ENCODE measurements around the gene OTUD5. TPM values are rescaled to one million over a fixed set of nuclear protein-coding genes. Genes with fewer than 3 reads are reported as not detected.
A peak's percentile ranks its signal among the peaks of the same experiment; 100 is the strongest.

OTUD5 gene
- polyA plus RNA-seq, 2 of the 4 experiments (the other 2 are of a cell fraction) = 45.9 to 57.7 TPM

- TF ChIP-seq CBX2 (IDR thresholded peaks at IDR 0.05; ENCODE audit: borderline replicate concordance, low read depth) = no peak
- TF ChIP-seq EP300 (IDR thresholded peaks at IDR 0.05) = no peak
- TF ChIP-seq PHF8 (IDR thresholded peaks at IDR 0.05; ENCODE audit: borderline replicate concordance, low read depth) = peak; percentile 43; the same call in 1 of the 2 replicates
- TF ChIP-seq BCL3 (IDR thresholded peaks at IDR 0.05) = 0 out of 3 replicates have a peak, but pooled peaks have one; percentile 51
- TF ChIP-seq JUN (IDR thresholded peaks at IDR 0.05) = peak in 1 of 2 experiments; percentile 61; a peak in 2 of 5 replicates
- no peak for TF ChIP-seq ELK1 (IDR thresholded peaks at IDR 0.05; ENCODE audit: low read depth, low read length)
- peak; percentile 17; the same call in 1 of the 2 replicates for TF ChIP-seq MYC (IDR thresholded peaks at IDR 0.05; ENCODE audit: borderline replicate concordance, low read length)
Measured at GRCh38 chrX:48918643-48919340, 38.6 kb downstream of the OTUD5 start, which contains the start of gene PIM2 (continued).

- FAIRE-seq (no peak), ATAC-seq (peak in 1 of 2 experiments; percentile 19; a peak in 5 of 6 replicates), DNase-seq (ENCODE audit: low read depth in 1 of 2, low spot score in 1 of 2) (no peak)
- H3K27ac ChIP-seq = peak overlapping the region; percentile 92 to 95
- ChIA-PET CTCF (no interaction called here), POLR2A (no interaction called here)
- H3K4me3 ChIP-seq = peak overlapping the region; percentile 87
- H3K4me2 ChIP-seq = peak overlapping the region; percentile 99
- WGBS (ENCODE audit: missing lambda C conversion rate) = no CpG with 5 or more reads among the region's 23 CpGs
- no peak for TF ChIP-seq BHLHE40 (IDR thresholded peaks at IDR 0.05; ENCODE audit: low read depth, low read length)
- TF ChIP-seq HDAC2 (IDR thresholded peaks at IDR 0.05) = no peak
- TF ChIP-seq NFE2L2 (conservative IDR thresholded peaks at IDR 0.05; ENCODE audit: low read length) = no peak
- TF ChIP-seq ZNF302 (CRISPR knock-in tag; IDR thresholded peaks at IDR 0.05) = no peak
- no peak for TF ChIP-seq PBX3 (IDR thresholded peaks at IDR 0.05)
- H3K9me3 ChIP-seq = no peaks in the 10 kb centered on the region
- peaks cover 13% of the 10 kb centered on the region for H3K4me1 ChIP-seq
Measured at GRCh38 chrX:48918301-48918642, 39.1 kb downstream of the OTUD5 start.

- Histone ChIP-seq H3K4me2 (peak overlapping the region; percentile 99), H3K4me1 (peaks cover 18% of the 10 kb centered on the region), H3K4me3 (peak overlapping the region; percentile 87), H3K9me3 (no peaks in the 10 kb centered on the region), H3K27ac (peak overlapping the region; percentile 92 to 95; a peak in 4 of 6 replicates)
- DNase-seq (ENCODE audit: low read depth in 1 of 2, low spot score in 1 of 2) (peak; percentile 79 to 92), ATAC-seq (peak; percentile 57 to 78), FAIRE-seq (peak; percentile 93)
- 40% methylated on average over 17 of the region's 27 CpGs for WGBS (ENCODE audit: missing lambda C conversion rate)
- CTCF ChIA-PET = interaction anchor here (0.6 to 2.2 kb wide), 4 partner anchors 18 to 219 kb away, joined by 3 to 14 read pairs (median 3); no protein-coding TSS in a partner anchor
- POLR2A ChIA-PET = no interaction called here
- no peak for TF ChIP-seq HMGXB4 (CRISPR knock-in tag; IDR thresholded peaks at IDR 0.05; ENCODE audit: borderline replicate concordance)
- no peak for TF ChIP-seq KDM1A (IDR thresholded peaks at IDR 0.05; ENCODE audit: low read depth)
- no peak for TF ChIP-seq ZC3H11A (IDR thresholded peaks at IDR 0.05)
- TF ChIP-seq GATA3 (IDR thresholded peaks at IDR 0.05; ENCODE audit: borderline replicate concordance) = no peak
- TF ChIP-seq PHF8 (IDR thresholded peaks at IDR 0.05; ENCODE audit: borderline replicate concordance, low read depth) = no peak
- peak; percentile 21 for TF ChIP-seq MAFK (IDR thresholded peaks at IDR 0.05; ENCODE audit: partially characterized antibody)
- TF ChIP-seq CBX8 (IDR thresholded peaks at IDR 0.05) = no peak
- no peak for TF ChIP-seq REST (IDR thresholded peaks at IDR 0.05)
- no peak for TF ChIP-seq HDAC2 (IDR thresholded peaks at IDR 0.05)
- no peak for TF ChIP-seq EP300 (IDR thresholded peaks at IDR 0.05)
- peak; percentile 73 for TF ChIP-seq SMC3 (IDR thresholded peaks at IDR 0.05)
- TF ChIP-seq NPAS2 (CRISPR knock-in tag; IDR thresholded peaks at IDR 0.05; ENCODE audit: borderline replicate concordance) = no peak
- no peak for TF ChIP-seq PBX3 (IDR thresholded peaks at IDR 0.05)
Measured at GRCh38 chrX:48917139-48918001, 40.0 kb downstream of the OTUD5 start.

All from A549 (cell line).